Measurements from ENCODE around the gene TGFBR3.

TGFBR3 gene

GRCh38 chr1:91704746-91705145 lies 181.2 kb downstream of the TGFBR3 start:
- H3K9me3 ChIP-seq (ENCODE audit: control insufficient read depth, insufficient read depth, low read length): no peaks in the 10 kb centered on the region
- H3K4me3 ChIP-seq (ENCODE audit: low read depth, low read length): no peak overlapping the region
- H3K36me3 ChIP-seq (ENCODE audit: control insufficient read depth, insufficient read depth, low read length): no peaks in the 10 kb centered on the region
- H3K27me3 ChIP-seq (ENCODE audit: control insufficient read depth, insufficient read depth, low read length): no peaks in the 10 kb centered on the region
- peaks cover 13% of the 10 kb centered on the region for H3K4me1 ChIP-seq (ENCODE audit: control insufficient read depth, insufficient read depth, low read length)
- H3K9ac ChIP-seq (ENCODE audit: low read depth, low read length): no peak overlapping the region

- no peaks in the 10 kb centered on the region for H3K27me3 ChIP-seq (ENCODE audit: control insufficient read depth, insufficient read depth, low read length)
- no peak overlapping the region for H3K9ac ChIP-seq (ENCODE audit: low read depth, low read length)
- H3K36me3 ChIP-seq (ENCODE audit: control insufficient read depth, insufficient read depth, low read length): no peaks in the 10 kb centered on the region
- no peaks in the 10 kb centered on the region for H3K9me3 ChIP-seq (ENCODE audit: control insufficient read depth, insufficient read depth, low read length)
- H3K4me1 ChIP-seq (ENCODE audit: control insufficient read depth, insufficient read depth, low read length): peaks cover 17% of the 10 kb centered on the region
- H3K4me3 ChIP-seq (ENCODE audit: low read depth, low read length): no peak overlapping the region
These were observed 182.9 kb downstream of the TGFBR3 start for GRCh38 chr1:91703095-91703494.

- Histone ChIP-seq H3K9ac (ENCODE audit: low read depth, low read length) (no peak overlapping the region), H3K9me3 (ENCODE audit: control insufficient read depth, insufficient read depth, low read length) (no peaks in the 10 kb centered on the region), H3K36me3 (ENCODE audit: control insufficient read depth, insufficient read depth, low read length) (no peaks in the 10 kb centered on the region), H3K4me3 (ENCODE audit: low read depth, low read length) (no peak overlapping the region), H3K27me3 (ENCODE audit: control insufficient read depth, insufficient read depth, low read length) (no peaks in the 10 kb centered on the region), H3K4me1 (ENCODE audit: control insufficient read depth, insufficient read depth, low read length) (peaks cover 16% of the 10 kb centered on the region)
These were observed 184.5 kb downstream of the TGFBR3 start for GRCh38 chr1:91701472-91701869.

- Histone ChIP-seq H3K9me3 (ENCODE audit: control insufficient read depth, insufficient read depth, low read length) (no peaks in the 10 kb centered on the region), H3K4me3 (ENCODE audit: low read depth, low read length) (no peak overlapping the region), H3K36me3 (ENCODE audit: control insufficient read depth, insufficient read depth, low read length) (no peaks in the 10 kb centered on the region), H3K9ac (ENCODE audit: low read depth, low read length) (no peak overlapping the region), H3K27me3 (ENCODE audit: control insufficient read depth, insufficient read depth, low read length) (no peaks in the 10 kb centered on the region), H3K4me1 (ENCODE audit: control insufficient read depth, insufficient read depth, low read length) (peaks cover 10% of the 10 kb centered on the region)
These were observed 185.0 kb downstream of the TGFBR3 start for GRCh38 chr1:91700771-91701471.

GRCh38 chr1:91700332-91700731 lies 185.6 kb downstream of the TGFBR3 start:
- Histone ChIP-seq H3K9ac (ENCODE audit: low read depth, low read length) (no peak overlapping the region), H3K9me3 (ENCODE audit: control insufficient read depth, insufficient read depth, low read length) (no peaks in the 10 kb centered on the region), H3K27me3 (ENCODE audit: control insufficient read depth, insufficient read depth, low read length) (no peaks in the 10 kb centered on the region), H3K4me3 (ENCODE audit: low read depth, low read length) (no peak overlapping the region), H3K36me3 (ENCODE audit: control insufficient read depth, insufficient read depth, low read length) (no peaks in the 10 kb centered on the region), H3K4me1 (ENCODE audit: control insufficient read depth, insufficient read depth, low read length) (peaks cover 7% of the 10 kb centered on the region)

GRCh38 chr1:91699339-91699974 lies 186.5 kb downstream of the TGFBR3 start:
- Histone ChIP-seq H3K36me3 (ENCODE audit: control insufficient read depth, insufficient read depth, low read length) (no peaks in the 10 kb centered on the region), H3K9ac (ENCODE audit: low read depth, low read length) (no peak overlapping the region), H3K9me3 (ENCODE audit: control insufficient read depth, insufficient read depth, low read length) (no peaks in the 10 kb centered on the region), H3K4me1 (ENCODE audit: control insufficient read depth, insufficient read depth, low read length) (peaks cover 4% of the 10 kb centered on the region), H3K27me3 (ENCODE audit: control insufficient read depth, insufficient read depth, low read length) (no peaks in the 10 kb centered on the region), H3K4me3 (ENCODE audit: low read depth, low read length) (no peak overlapping the region)

GRCh38 chr1:91697861-91698260 lies 188.1 kb downstream of the TGFBR3 start:
- Histone ChIP-seq H3K27me3 (ENCODE audit: control insufficient read depth, insufficient read depth, low read length) (no peaks in the 10 kb centered on the region), H3K4me1 (ENCODE audit: control insufficient read depth, insufficient read depth, low read length) (peaks cover 4% of the 10 kb centered on the region), H3K36me3 (ENCODE audit: control insufficient read depth, insufficient read depth, low read length) (no peaks in the 10 kb centered on the region), H3K9me3 (ENCODE audit: control insufficient read depth, insufficient read depth, low read length) (no peaks in the 10 kb centered on the region), H3K4me3 (ENCODE audit: low read depth, low read length) (no peak overlapping the region), H3K9ac (ENCODE audit: low read depth, low read length) (no peak overlapping the region)

- Histone ChIP-seq H3K9ac (ENCODE audit: low read depth, low read length) (no peak overlapping the region), H3K4me3 (ENCODE audit: low read depth, low read length) (no peak overlapping the region), H3K9me3 (ENCODE audit: control insufficient read depth, insufficient read depth, low read length) (no peaks in the 10 kb centered on the region), H3K27me3 (ENCODE audit: control insufficient read depth, insufficient read depth, low read length) (no peaks in the 10 kb centered on the region), H3K36me3 (ENCODE audit: control insufficient read depth, insufficient read depth, low read length) (no peaks in the 10 kb centered on the region), H3K4me1 (ENCODE audit: control insufficient read depth, insufficient read depth, low read length) (peaks cover 4% of the 10 kb centered on the region)
These were observed 188.5 kb downstream of the TGFBR3 start for GRCh38 chr1:91697416-91697815.

GRCh38 chr1:91696321-91696720 lies 189.6 kb downstream of the TGFBR3 start:
- H3K4me1 ChIP-seq (ENCODE audit: control insufficient read depth, insufficient read depth, low read length): peaks cover 4% of the 10 kb centered on the region
- no peaks in the 10 kb centered on the region for H3K36me3 ChIP-seq (ENCODE audit: control insufficient read depth, insufficient read depth, low read length)
- no peak overlapping the region for H3K9ac ChIP-seq (ENCODE audit: low read depth, low read length)
- H3K27me3 ChIP-seq (ENCODE audit: control insufficient read depth, insufficient read depth, low read length): no peaks in the 10 kb centered on the region
- H3K4me3 ChIP-seq (ENCODE audit: low read depth, low read length): no peak overlapping the region
- no peaks in the 10 kb centered on the region for H3K9me3 ChIP-seq (ENCODE audit: control insufficient read depth, insufficient read depth, low read length)

GRCh38 chr1:91693557-91693956 lies 192.4 kb downstream of the TGFBR3 start:
- Histone ChIP-seq H3K27me3 (ENCODE audit: control insufficient read depth, insufficient read depth, low read length) (no peaks in the 10 kb centered on the region), H3K9ac (ENCODE audit: low read depth, low read length) (no peak overlapping the region), H3K36me3 (ENCODE audit: control insufficient read depth, insufficient read depth, low read length) (no peaks in the 10 kb centered on the region), H3K9me3 (ENCODE audit: control insufficient read depth, insufficient read depth, low read length) (no peaks in the 10 kb centered on the region), H3K4me3 (ENCODE audit: low read depth, low read length) (no peak overlapping the region), H3K4me1 (ENCODE audit: control insufficient read depth, insufficient read depth, low read length) (no peaks in the 10 kb centered on the region)

GRCh38 chr1:91691525-91691924 lies 194.4 kb downstream of the TGFBR3 start:
- Histone ChIP-seq H3K27me3 (ENCODE audit: control insufficient read depth, insufficient read depth, low read length) (no peaks in the 10 kb centered on the region), H3K9me3 (ENCODE audit: control insufficient read depth, insufficient read depth, low read length) (no peaks in the 10 kb centered on the region), H3K4me3 (ENCODE audit: low read depth, low read length) (no peak overlapping the region), H3K9ac (ENCODE audit: low read depth, low read length) (no peak overlapping the region), H3K4me1 (ENCODE audit: control insufficient read depth, insufficient read depth, low read length) (no peaks in the 10 kb centered on the region), H3K36me3 (ENCODE audit: control insufficient read depth, insufficient read depth, low read length) (no peaks in the 10 kb centered on the region)

Measured in iPS-15b (cell line).